Measurements from ENCODE around the gene RAB2B. TPM values are rescaled to one million over a fixed set of nuclear protein-coding genes. Genes with fewer than 3 reads are reported as not detected.

The RAB2B gene
- total RNA-seq = 17.0 TPM
- long read RNA-seq, partial matches to known transcripts = 0 of 4 reads
- long read RNA-seq, other reads (novel, unspliced or antisense) = 4 of 4 reads

GRCh38 chr14:21476925-21477681, at the start of gene RAB2B, which contains the start of gene TOX4:
RAB2B (minus strand) TSS chr14:21476959; CDS start chr14:21476872, 87 bp downstream.
TOX4 (plus strand) TSS chr14:21477195; CDS start chr14:21477279, 84 bp downstream.
- ATAC-seq = peak; percentile 99

GRCh38 chr14:21525962-21526671, 49.4 kb upstream of the RAB2B start, which contains the start of gene SALL2:
SALL2 (minus strand) TSS chr14:21526346; CDS start chr14:21526127, 219 bp downstream.
- DNase-seq = peak; percentile 78
- ATAC-seq = peak; percentile 97
- intact Hi-C loops (cut with micrococcal nuclease) = no loop called here

More at GRCh38 chr14:21476925-21477681, at the start of gene RAB2B, which contains the start of gene TOX4:
- DNase-seq = peak; percentile 93
- intact Hi-C loops (cut with micrococcal nuclease) = no loop called here

- no peak for DNase-seq
- ATAC-seq = peak; percentile 54
- intact Hi-C loops (cut with micrococcal nuclease) = no loop called here
Measured at GRCh38 chr14:21525571-21525961, 48.8 kb upstream of the RAB2B start.

GRCh38 chr14:21524575-21525490, 48.1 kb upstream of the RAB2B start:
- intact Hi-C loops (cut with micrococcal nuclease) = no loop called here
- no peak for ATAC-seq
- DNase-seq = no peak

GRCh38 chr14:21523203-21523602, 46.4 kb upstream of the RAB2B start:
- DNase-seq (no peak), ATAC-seq (no peak)
- intact Hi-C loops (cut with micrococcal nuclease) = no loop called here

- intact Hi-C loops (cut with micrococcal nuclease) = no loop called here
- DNase-seq (no peak), ATAC-seq (no peak)
Measured at GRCh38 chr14:21521501-21521900, 44.7 kb upstream of the RAB2B start.

GRCh38 chr14:21520767-21521166, 44.0 kb upstream of the RAB2B start:
- no peak for ATAC-seq
- intact Hi-C loops (cut with micrococcal nuclease) = no loop called here
- DNase-seq = no peak

GRCh38 chr14:21518725-21519124, 42.0 kb upstream of the RAB2B start:
- DNase-seq (no peak), ATAC-seq (no peak)
- intact Hi-C loops (cut with micrococcal nuclease) = no loop called here

- intact Hi-C loops (cut with micrococcal nuclease) = no loop called here
- ATAC-seq = no peak
- no peak for DNase-seq
Measured at GRCh38 chr14:21514341-21514740, 37.6 kb upstream of the RAB2B start.

- DNase-seq = peak; percentile 97
- intact Hi-C loops (cut with micrococcal nuclease) = no loop called here
- ATAC-seq = peak; percentile 99
Measured at GRCh38 chr14:21510735-21511657, 34.2 kb upstream of the RAB2B start, which contains the start of gene METTL3. METTL3 (minus strand) TSS chr14:21511340; CDS start chr14:21511223, 117 bp downstream.

GRCh38 chr14:21509432-21510143, 32.8 kb upstream of the RAB2B start:
- intact Hi-C loops (cut with micrococcal nuclease) = no loop called here
- DNase-seq (no peak), ATAC-seq (no peak)

- intact Hi-C loops (cut with micrococcal nuclease) = no loop called here
- DNase-seq = no peak
- no peak for ATAC-seq
Measured at GRCh38 chr14:21506557-21506956, 29.8 kb upstream of the RAB2B start.

GRCh38 chr14:21505012-21505553, 28.3 kb upstream of the RAB2B start:
- no peak for ATAC-seq
- intact Hi-C loops (cut with micrococcal nuclease) = no loop called here
- DNase-seq = no peak

- ATAC-seq (no peak), DNase-seq (no peak)
- intact Hi-C loops (cut with micrococcal nuclease) = no loop called here
Measured at GRCh38 chr14:21503376-21503775, 26.6 kb upstream of the RAB2B start.

- ATAC-seq (no peak), DNase-seq (no peak)
- intact Hi-C loops (cut with micrococcal nuclease) = no loop called here
Measured at GRCh38 chr14:21501568-21501967, 24.8 kb upstream of the RAB2B start.

GRCh38 chr14:21498540-21499526, 22.1 kb upstream of the RAB2B start:
- intact Hi-C loops (cut with micrococcal nuclease) = no loop called here
- DNase-seq (no peak), ATAC-seq (peak; percentile 38)

All from left ventricle myocardium superior (tissue), 1 donor.